T-helper 1 cell treated with Interleukin-12 subunit alpha and Interleukin-12 subunit beta and Interleukin-4 antibody, amounts not matched to agents 30 μg/mL and 1 μg/mL, for 36 hours (primary cell): ENCODE results near the gene LBHD2.
"Not testable (repeated sequence)": the region's sequence is repeated elsewhere in the genome, so short reads cannot be mapped to it uniquely, and the experiment has no call there.

Experiments used
- H3K27ac Mint-ChIP-seq: one replicate; pipeline ENCODE4 v1.8.0; 2021; ENCODE audit warnings: mild to moderate bottlenecking, mixed read lengths
- H3K27me3 Mint-ChIP-seq: one replicate; pipeline ENCODE4 v1.8.0; 2021; ENCODE audit warnings: low read depth, mixed read lengths
- H3K36me3 Mint-ChIP-seq: one replicate; pipeline ENCODE4 v1.8.0; 2021; ENCODE audit warnings: low read depth, mixed read lengths
- H3K4me1 Mint-ChIP-seq: one replicate; pipeline ENCODE4 v1.8.0; 2021; ENCODE audit warnings: low read depth, mixed read lengths
- H3K4me3 Mint-ChIP-seq: one replicate; pipeline ENCODE4 v1.8.0; 2021; ENCODE audit warnings: mild to moderate bottlenecking, moderate library complexity, mixed read lengths
- H3K9me3 Mint-ChIP-seq: one replicate; pipeline ENCODE4 v1.8.0; 2021; ENCODE audit warnings: mixed read lengths

Gene LBHD2

DNA sequence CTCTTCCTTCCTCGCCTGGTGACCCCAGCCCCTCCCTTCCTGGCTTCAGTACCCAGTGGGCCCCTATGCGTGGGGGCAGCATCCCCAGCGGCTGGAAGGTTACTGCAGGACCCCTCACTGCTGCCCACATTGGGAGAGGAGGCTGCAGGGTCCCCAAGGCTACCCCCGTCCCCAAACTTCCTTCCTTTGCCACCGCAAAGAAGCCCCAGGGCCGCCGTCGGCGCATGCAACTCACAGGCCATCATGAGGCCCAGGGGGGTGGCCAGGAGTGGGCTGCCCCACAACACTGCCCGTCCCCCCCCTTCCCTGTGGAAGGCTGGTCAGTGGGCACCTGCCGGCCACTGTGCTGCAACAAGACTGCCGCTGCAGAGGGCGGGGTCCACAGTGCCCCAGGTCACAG lies 29.8 kb downstream of the LBHD2 start:
- peaks cover 19% of the 10 kb centered on the region for H3K4me1 Mint-ChIP-seq

DNA sequence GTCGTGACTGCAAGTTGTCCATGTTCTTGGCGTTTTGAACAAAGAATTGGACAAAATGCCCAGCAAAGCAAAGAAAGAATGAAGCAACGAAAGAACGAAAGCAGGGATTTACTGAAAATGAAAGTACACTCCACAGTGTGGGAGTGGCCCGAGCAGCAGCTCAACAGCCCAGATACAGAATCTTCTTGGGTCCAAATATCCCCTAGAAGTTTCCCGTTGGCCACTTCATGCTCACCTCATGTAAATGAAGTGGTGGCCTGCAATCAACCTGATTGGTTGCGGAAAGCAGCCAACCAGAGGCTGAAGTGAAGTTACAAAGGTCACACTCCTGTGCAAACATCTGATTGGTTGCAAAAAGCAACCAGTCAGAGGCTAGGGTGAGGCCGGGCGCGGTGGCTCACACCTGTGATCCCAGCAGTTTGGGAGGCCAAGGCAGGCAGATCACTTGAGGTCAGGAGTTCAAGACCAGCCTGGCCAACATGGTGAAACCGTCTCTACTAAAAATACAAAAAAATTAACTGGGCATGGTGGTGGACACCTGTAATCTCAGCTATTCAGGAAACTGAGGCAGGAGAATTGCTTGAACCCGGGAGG lies 31.2 kb downstream of the LBHD2 start:
- not testable (repeated sequence) for H3K9me3 Mint-ChIP-seq, H3K27ac Mint-ChIP-seq, H3K27me3 Mint-ChIP-seq, H3K36me3 Mint-ChIP-seq
- Mint-ChIP-seq H3K4me3 (peak overlapping the region; percentile 50), H3K4me1 (peaks cover 18% of the 10 kb centered on the region)

More for the DNA sequence above, 29.8 kb downstream of the LBHD2 start:
- Mint-ChIP-seq H3K9me3 (no peaks in the 10 kb centered on the region), H3K4me3 (no peak overlapping the region), H3K27ac (no peak overlapping the region), H3K27me3 (no peaks in the 10 kb centered on the region), H3K36me3 (no peaks in the 10 kb centered on the region)

DNA sequence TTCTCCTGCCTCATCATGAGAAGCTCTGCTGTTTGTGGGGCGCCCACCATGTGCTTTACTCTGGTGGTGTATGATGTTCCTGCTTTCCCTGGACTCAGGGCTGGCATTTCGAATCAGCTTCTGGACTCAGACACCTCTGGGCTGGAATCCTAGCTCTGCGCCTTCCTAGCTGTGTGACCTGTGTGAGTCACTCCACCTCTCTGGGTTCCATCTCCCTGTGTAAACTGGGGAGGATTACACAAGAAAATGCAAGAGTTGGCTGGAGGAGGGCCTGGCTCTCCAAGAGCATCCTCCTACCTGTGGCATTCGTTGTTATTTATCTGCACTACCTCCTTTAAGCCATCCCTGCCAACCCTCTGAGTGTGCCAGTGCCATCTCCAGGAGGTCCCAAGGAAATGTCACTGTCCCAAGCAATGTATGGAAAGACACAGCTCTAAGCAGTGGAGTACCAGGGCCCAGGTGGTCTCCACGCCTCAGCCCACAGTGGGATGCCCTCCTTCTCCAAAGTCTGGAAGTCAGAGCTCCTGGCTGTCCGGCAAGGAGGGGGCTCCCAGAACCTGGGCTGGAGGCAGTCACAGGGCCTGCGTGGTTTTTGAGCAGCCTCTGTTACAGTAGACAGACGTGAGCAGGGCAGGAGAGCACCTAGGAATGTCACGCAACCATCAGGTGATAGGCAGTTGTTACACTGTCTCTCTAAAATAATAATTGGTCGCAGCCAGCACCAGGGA lies 32.0 kb downstream of the LBHD2 start:
- Mint-ChIP-seq H3K36me3 (no peaks in the 10 kb centered on the region), H3K9me3 (no peaks in the 10 kb centered on the region), H3K27me3 (peaks cover 15% of the 10 kb centered on the region), H3K4me1 (peaks cover 15% of the 10 kb centered on the region), H3K27ac (no peak overlapping the region), H3K4me3 (no peak overlapping the region)

- peaks cover 14% of the 10 kb centered on the region for H3K4me1 Mint-ChIP-seq
- H3K27me3 Mint-ChIP-seq: peaks cover 20% of the 10 kb centered on the region
- no peaks in the 10 kb centered on the region for H3K9me3 Mint-ChIP-seq
- H3K4me3 Mint-ChIP-seq: no peak overlapping the region
- no peaks in the 10 kb centered on the region for H3K36me3 Mint-ChIP-seq
- no peak overlapping the region for H3K27ac Mint-ChIP-seq
These were observed 32.6 kb downstream of the LBHD2 start for GRCh38 chr14:103116636-103117035.

DNA sequence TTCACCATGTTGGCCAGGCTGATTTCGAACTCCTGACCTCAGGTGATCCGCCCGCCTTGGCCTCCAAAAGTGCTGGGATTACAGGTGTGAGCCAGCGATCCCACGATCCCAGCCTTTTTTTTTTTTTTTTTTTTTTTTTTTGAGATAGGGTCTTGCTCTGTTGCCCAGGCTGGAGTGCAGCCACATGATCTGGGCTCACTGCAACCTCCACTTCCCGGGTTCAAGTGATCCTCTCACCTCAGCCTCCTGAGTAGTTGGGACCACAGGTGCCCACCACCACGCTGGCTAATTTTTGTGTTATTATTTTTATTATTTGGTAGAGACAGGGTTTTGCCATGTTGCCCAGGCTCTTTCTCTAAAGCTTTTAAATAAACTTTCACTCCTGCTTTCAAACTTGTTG lies 33.5 kb downstream of the LBHD2 start:
- peaks cover 12% of the 10 kb centered on the region for H3K4me1 Mint-ChIP-seq
- not testable (repeated sequence) for H3K4me3 Mint-ChIP-seq, H3K36me3 Mint-ChIP-seq, H3K27ac Mint-ChIP-seq, H3K9me3 Mint-ChIP-seq
- H3K27me3 Mint-ChIP-seq: peaks cover 26% of the 10 kb centered on the region

DNA sequence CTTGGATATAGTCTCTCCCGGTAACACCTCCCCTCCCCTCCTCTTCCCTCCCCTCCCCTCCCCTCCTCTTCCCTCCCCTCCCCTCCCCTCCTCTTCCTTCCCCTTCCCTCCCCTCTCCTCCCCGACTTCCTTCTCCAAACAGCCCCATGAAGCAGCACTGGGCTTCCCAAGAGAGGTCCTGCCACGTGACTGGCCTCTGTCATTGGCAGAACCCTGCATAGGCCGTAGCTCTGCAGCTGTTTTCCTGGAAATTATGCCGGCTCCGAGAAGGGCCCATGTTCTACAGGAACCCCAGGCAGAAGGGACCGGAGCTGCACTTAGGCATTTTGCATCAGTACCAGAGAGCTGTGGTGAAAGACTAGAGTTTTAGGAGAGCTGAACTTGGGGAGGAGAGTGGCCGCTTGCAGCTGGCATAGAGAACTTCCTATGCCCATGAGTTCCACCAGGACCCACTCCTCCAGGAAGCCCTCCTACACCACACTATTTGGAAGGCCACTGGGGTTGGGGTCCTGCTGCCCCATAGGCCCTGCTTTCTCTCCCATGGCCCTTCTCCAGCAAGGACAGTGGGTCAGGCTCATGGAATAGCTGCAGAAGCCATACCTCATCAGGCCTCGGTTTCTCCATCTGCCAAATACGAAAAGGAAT lies 34.1 kb downstream of the LBHD2 start:
- no peak overlapping the region for H3K4me3 Mint-ChIP-seq

GRCh38 chr14:103118663-103119404 lies 34.8 kb downstream of the LBHD2 start:
- peaks cover 11% of the 10 kb centered on the region for H3K4me1 Mint-ChIP-seq
- no peak overlapping the region for H3K4me3 Mint-ChIP-seq
- H3K36me3 Mint-ChIP-seq: no peaks in the 10 kb centered on the region
- H3K27me3 Mint-ChIP-seq: peaks cover 26% of the 10 kb centered on the region
- no peaks in the 10 kb centered on the region for H3K9me3 Mint-ChIP-seq
- H3K27ac Mint-ChIP-seq: no peak overlapping the region

More for the DNA sequence above, 34.1 kb downstream of the LBHD2 start:
- Mint-ChIP-seq H3K27me3 (peaks cover 26% of the 10 kb centered on the region), H3K4me1 (peaks cover 11% of the 10 kb centered on the region), H3K9me3 (no peaks in the 10 kb centered on the region), H3K27ac (no peak overlapping the region), H3K36me3 (no peaks in the 10 kb centered on the region)

DNA sequence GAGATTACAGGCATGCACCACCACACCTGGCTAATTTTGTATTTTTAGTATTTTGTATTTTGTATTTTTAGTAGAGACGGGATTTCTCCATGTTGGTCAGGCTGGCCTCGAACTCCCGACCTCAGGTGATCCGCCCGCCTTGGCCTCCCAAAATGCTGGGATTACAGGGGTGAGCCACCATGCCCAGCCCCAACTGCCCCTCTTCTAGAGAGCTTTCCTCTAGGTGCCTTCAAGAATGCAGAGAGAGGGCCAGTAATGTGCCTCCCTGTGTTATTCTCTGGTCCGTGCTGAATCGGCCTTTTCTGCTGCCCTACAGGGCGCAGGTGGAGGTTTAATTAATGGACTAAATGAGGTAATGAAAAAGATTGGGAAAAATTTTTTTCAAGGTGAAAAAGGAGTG lies 35.5 kb downstream of the LBHD2 start:
- H3K4me3 Mint-ChIP-seq, H3K27ac Mint-ChIP-seq, H3K9me3 Mint-ChIP-seq, H3K36me3 Mint-ChIP-seq: not testable (repeated sequence)
- H3K27me3 Mint-ChIP-seq: peaks cover 32% of the 10 kb centered on the region
- peaks cover 11% of the 10 kb centered on the region for H3K4me1 Mint-ChIP-seq

GRCh38 chr14:103121121-103121845 lies 37.3 kb downstream of the LBHD2 start:
- H3K9me3 Mint-ChIP-seq: no peaks in the 10 kb centered on the region
- H3K27ac Mint-ChIP-seq: no peak overlapping the region
- H3K4me1 Mint-ChIP-seq: peaks cover 2% of the 10 kb centered on the region
- peaks cover 32% of the 10 kb centered on the region for H3K27me3 Mint-ChIP-seq
- H3K36me3 Mint-ChIP-seq: no peaks in the 10 kb centered on the region
- H3K4me3 Mint-ChIP-seq: no peak overlapping the region

DNA sequence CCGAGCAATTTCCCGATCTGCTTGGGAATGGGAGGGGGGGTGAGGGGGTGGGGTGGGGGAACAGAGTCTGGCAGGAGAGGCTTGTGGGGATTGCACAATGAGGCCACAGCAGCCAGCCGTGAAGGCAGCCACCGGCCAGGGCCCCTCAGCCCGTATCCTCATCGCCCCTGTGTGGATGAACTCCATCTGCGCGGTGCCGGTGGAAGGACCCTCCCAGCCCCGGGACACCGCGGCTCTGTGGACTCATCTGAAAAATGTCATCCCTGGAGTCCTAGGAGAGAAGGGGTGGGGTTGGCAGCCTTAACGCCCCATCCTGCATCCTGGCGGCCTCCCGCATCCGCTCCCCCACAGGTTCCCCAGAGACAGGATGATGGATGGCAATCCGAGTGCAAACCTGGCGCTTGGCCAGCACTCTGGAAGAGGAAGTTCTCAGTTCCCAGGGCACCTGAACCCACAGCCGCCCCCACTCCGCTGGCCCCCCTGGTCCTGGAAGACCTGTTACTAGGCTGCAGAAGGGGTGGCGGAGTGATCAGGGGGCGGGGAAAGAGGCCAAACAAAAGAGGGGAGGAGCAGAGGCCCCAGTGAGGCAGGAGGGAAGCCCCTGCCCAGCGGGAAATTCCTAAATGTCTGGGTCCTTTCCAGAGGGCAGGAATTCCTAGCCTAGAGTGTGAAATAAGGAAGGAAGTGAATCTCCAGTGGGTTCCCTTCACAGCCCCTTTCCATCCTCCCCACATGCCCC lies 38.0 kb downstream of the LBHD2 start:
- H3K27ac Mint-ChIP-seq: no peak overlapping the region
- H3K27me3 Mint-ChIP-seq: peaks cover 32% of the 10 kb centered on the region
- no peaks in the 10 kb centered on the region for H3K36me3 Mint-ChIP-seq
- peaks cover 2% of the 10 kb centered on the region for H3K4me1 Mint-ChIP-seq
- H3K4me3 Mint-ChIP-seq: peak overlapping the region; percentile 10
- H3K9me3 Mint-ChIP-seq: no peaks in the 10 kb centered on the region

DNA sequence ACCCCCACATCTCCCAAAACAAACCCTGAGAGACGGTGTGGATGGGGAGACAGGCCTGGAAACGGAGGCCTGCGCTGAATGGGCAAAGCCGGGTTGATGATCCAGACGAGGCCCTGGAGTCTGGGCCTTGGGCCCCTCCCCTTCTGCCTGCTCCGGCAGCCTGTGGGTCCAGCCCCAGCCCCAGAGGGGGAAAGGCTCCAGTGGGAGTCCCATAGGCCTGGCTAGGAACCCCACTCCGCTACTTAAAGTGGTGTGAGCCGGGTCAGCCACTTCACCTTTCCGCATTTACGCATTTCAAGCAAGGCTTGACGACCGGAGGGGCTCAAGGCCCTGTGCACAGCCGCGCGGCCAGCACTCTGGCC lies 38.6 kb downstream of the LBHD2 start:
- Mint-ChIP-seq H3K27ac (no peak overlapping the region), H3K9me3 (no peaks in the 10 kb centered on the region)

GRCh38 chr14:103122947-103123633 lies 39.1 kb downstream of the LBHD2 start, which contains the start of gene TNFAIP2:
Gene TNFAIP2 (plus strand): TSS chr14:103123461. CDS start chr14:103126458, 2,997 bp downstream.
- Mint-ChIP-seq H3K27ac (no peak within 1 kb of the TSS), H3K4me3 (peak within 1 kb of the TSS; percentile 10), H3K4me1 (peaks cover 2% of the 10 kb centered on the region), H3K27me3 (peaks cover 32% of the 10 kb centered on the region), H3K9me3 (no peaks in the 10 kb centered on the region), H3K36me3 (no peaks in the 10 kb centered on the region)

More for the DNA sequence above, 38.6 kb downstream of the LBHD2 start:
- H3K4me1 Mint-ChIP-seq: peaks cover 2% of the 10 kb centered on the region
- H3K36me3 Mint-ChIP-seq: no peaks in the 10 kb centered on the region
- no peak overlapping the region for H3K4me3 Mint-ChIP-seq
- peaks cover 32% of the 10 kb centered on the region for H3K27me3 Mint-ChIP-seq
